HepG2 (cell line): ENCODE measurements around the gene FAM228B. TPM values are rescaled to one million over a fixed set of nuclear protein-coding genes. Genes with fewer than 3 reads are reported as not detected.

ENCODE experiments used
- ATAC-seq: fragments of 200-7000 bp; cut with Tn5 transposase; 3 replicates; pipeline ENCODE4 v1.9.1; 2020; ENCODE audit warnings: mild to moderate bottlenecking, moderate library complexity
- BruUV-seq: library from RNA; stranded (reverse); fragments of 400-500 nt; replicated peaks from 2 replicates; lab custom pipeline; 2021; lab: Mats Ljungman, UMichigan
- CTCF ChIA-PET: fragments of 300-600 bp; formaldehyde crosslinking; extraction: SDS; loops from one replicate; lab custom pipeline; 2021; ENCODE audit warnings: low total read pairs, inconsistent platforms, low intra/inter-chr PET ratio; lab: Yijun Ruan, JAX
- POLR2A ChIA-PET: fragments of 350-600 bp; sonication (Branson Sonifier 250); formaldehyde crosslinking; loops from one replicate; lab custom pipeline; 2020; ENCODE audit warnings: antibody characterized with exemption, inconsistent platforms; lab: Yijun Ruan, JAX
- DNase-seq: peaks from one replicate; pipeline ENCODE4 v3.0.0-alpha.2; 2015; ENCODE audit warnings: low spot score
- FAIRE-seq: peaks from 3 replicates; lab custom pipeline; 2011; peaks lifted over from hg19 to GRCh38; lab: Jason Lieb, UNC
- H2AFZ ChIP-seq: one replicate; pipeline ENCODE4 v1.6.1; 2011; ENCODE audit warnings: low read length, inconsistent platforms
- H3K27ac ChIP-seq: fragments of 300-600 bp; 3 replicates; pipeline ENCODE4 v1.8.0; 2011; ENCODE audit warnings: mixed run types, mild to moderate bottlenecking, mixed read lengths, low read length, inconsistent platforms; ENCODE audit not compliant: insufficient read depth; ENCODE audit errors: extremely low read length
- H3K27me3 ChIP-seq, 2 experiments: fragments of 200-600 bp in 1 of 2; 2 replicates in 1 of 2; 3 replicates in 1 of 2; pipeline versions ENCODE4 v1.6.0 to v1.8.0; 2011; ENCODE audit warnings: low read length in 2 of 2, mild to moderate bottlenecking in 2 of 2, moderate library complexity in 2 of 2, inconsistent platforms in 1 of 2; ENCODE audit not compliant: insufficient read depth in 2 of 2, control insufficient read depth in 1 of 2
- H3K36me3 ChIP-seq, 2 experiments: fragments of 200-600 bp in 1 of 2; replicated peaks in 1 of 2; 2 replicates in 1 of 2; 3 replicates in 1 of 2; pipeline versions ENCODE4 v1.5.1 to v1.8.0; 2011; ENCODE audit warnings: low read length in 2 of 2, inconsistent platforms in 1 of 2; ENCODE audit not compliant: insufficient read depth in 2 of 2, control insufficient read depth in 1 of 2
- H3K4me1 ChIP-seq: 2 replicates; pipeline ENCODE4 v1.5.1; 2012; ENCODE audit warnings: low read length, inconsistent platforms; ENCODE audit not compliant: insufficient read depth
- H3K4me2 ChIP-seq: 2 replicates; pipeline ENCODE4 v1.6.0; 2011; ENCODE audit warnings: low read depth, low read length, inconsistent platforms
- H3K4me3 ChIP-seq, 3 experiments: fragments of 200-600 bp in 1 of 3; sonication (generic), shearing (Covaris generic) in 1 of 3; replicated peaks in 1 of 3; 2 replicates each; pipeline ENCODE4 v1.5.1; 2011 to 2016; ENCODE audit warnings: low read length in 3 of 3, inconsistent platforms in 2 of 3, low read depth in 2 of 3, mild to moderate bottlenecking in 2 of 3, control low read depth in 1 of 3, mixed read lengths in 1 of 3; ENCODE audit not compliant: insufficient read depth in 1 of 3
- H3K79me2 ChIP-seq: one replicate; pipeline ENCODE4 v1.6.1; 2011; ENCODE audit warnings: low read length, inconsistent platforms; ENCODE audit not compliant: insufficient read depth
- H3K9ac ChIP-seq: 2 replicates; pipeline ENCODE4 v1.6.0; 2011; ENCODE audit warnings: mild to moderate bottlenecking, low read depth, low read length, inconsistent platforms; ENCODE audit not compliant: insufficient read depth
- H3K9me3 ChIP-seq: 2 replicates; pipeline ENCODE4 v1.5.1; 2012; ENCODE audit warnings: mild to moderate bottlenecking, low read length
- H4K20me1 ChIP-seq: 2 replicates; pipeline ENCODE4 v1.6.0; 2011; ENCODE audit warnings: inconsistent platforms, mild to moderate bottlenecking, low read length, moderate library complexity; ENCODE audit not compliant: insufficient read depth
- CEBPB ChIP-seq: IDR thresholded peaks from 2 replicates; pipeline ENCODE4 v1.6.1; 2011; ENCODE audit warnings: low read depth, low read length, improper control_type of control experiment, borderline replicate concordance
- FOXJ3 ChIP-seq: sonication (generic); formaldehyde crosslinking; IDR thresholded peaks from 2 replicates; pipeline ENCODE4 v1.4.0; 2020; ENCODE audit warnings: missing genetic modification reagents, mild to moderate bottlenecking, borderline replicate concordance
- MIXL1 ChIP-seq: IDR thresholded peaks from 2 replicates; pipeline ENCODE4 v1.6.1; 2016
- ZBTB40 ChIP-seq, 2 experiments: fragments of 450-650 bp in 1 of 2; sonication (generic) in 1 of 2; formaldehyde crosslinking in 1 of 2; IDR thresholded peaks; 2 replicates each; pipeline versions ENCODE4 v1.6.1 to v1.8.0; 2016 to 2022; ENCODE audit warnings: antibody characterized with exemption in 1 of 2, mild to moderate bottlenecking in 1 of 2, missing genetic modification reagents in 1 of 2
- ZNF142 ChIP-seq: sonication (generic); formaldehyde crosslinking; IDR thresholded peaks from 2 replicates; pipeline ENCODE4 v1.4.0; 2020; ENCODE audit warnings: missing genetic modification reagents
- WGBS: methylation state at CpG from one replicate; pipeline ENCODE4 v1.1.6; 2017; ENCODE audit warnings: low lambda C conversion rate; 5-methylcytosine and 5-hydroxymethylcytosine counted together
- in situ Hi-C: cut with HindIII; loops from 2 replicates; pipeline ENCODE4 v1.10.0; 2017; ENCODE audit warnings: low pct_unique_long_range_greater_than_20kb; ENCODE audit not compliant: extremely low pct_ligation_motif_present
- intact Hi-C: fragments of 100-400 bp; cut with micrococcal nuclease; formaldehyde crosslinking; loops from one replicate; pipeline ENCODE4 v1.10.0; 2022; ENCODE audit not compliant: unreplicated experiment
- polyA plus RNA-seq, 8 experiments: library from polyadenylated mRNA; depleted of rRNA in 3 of 8; stranded (reverse) in 7 of 8; unstranded in 1 of 8; fragments of >200 nt; fragmentation: Illumina TruSeq in 4 of 8; extraction: Trizol in 4 of 8; gene quantifications; 2 replicates each; pipeline versions ENCODE4 v1.2.1 to v1.2.3, GENCODE V29; 2011 to 2016; ENCODE audit warnings: low read depth in 4 of 8, missing spikeins in 1 of 8, mixed read lengths in 1 of 8; ENCODE audit not compliant: insufficient read depth in 1 of 8
- total RNA-seq, 5 experiments: library from RNA; depleted of rRNA; stranded (reverse); fragments of >200 nt; fragmentation: Illumina TruSeq; extraction: Trizol; gene quantifications; 2 replicates each; pipeline ENCODE4 v1.2.3, GENCODE V29; 2016; ENCODE audit warnings: low read depth in 1 of 5

Gene FAM228B
- total and polyA plus RNA-seq, 2 of the 13 experiments (the other 11 are each of a cell fraction or from before 2014, with no cell fraction given) = 0.79 to 1.1 TPM

GRCh38 chr2:24110660-24111303 lies 12.5 kb upstream of the FAM228B start:
- 45% methylated on average over 7 of the region's 7 CpGs for WGBS
- Histone ChIP-seq H3K9ac (no peak overlapping the region), H3K79me2 (no peaks in the 10 kb centered on the region), H3K4me1 (peaks cover 26% of the 10 kb centered on the region), H3K9me3 (peaks cover 15% of the 10 kb centered on the region), H3K27me3 (no peaks in the 10 kb centered on the region), H3K36me3 (no peaks in the 10 kb centered on the region), H3K27ac (no peak overlapping the region), H4K20me1 (no peaks in the 10 kb centered on the region), H3K4me2 (no peak overlapping the region), H2AFZ (no peak overlapping the region), H3K4me3 (no peak overlapping the region)
- ChIA-PET POLR2A (interaction anchor here (1.7 to 1.8 kb wide), 2 partner anchors 12 to 27 kb away, joined by 5 to 7 read pairs; partner anchors contain the start of gene PFN4), CTCF (no interaction called here)
- BruUV-seq = no TSS peak
- in situ Hi-C loops = no loop called here
- intact Hi-C loops = no loop called here
- DNase-seq (no peak), FAIRE-seq (no peak), ATAC-seq (peak; percentile 24)
- no peak for TF ChIP-seq FOXJ3 (CRISPR knock-in tag)
- no peak for TF ChIP-seq ZNF142
- TF ChIP-seq MIXL1 = no peak
- no peak for TF ChIP-seq ZBTB40 (IDR thresholded peaks at IDR 0.05)
- TF ChIP-seq ZBTB40 (CRISPR knock-in tag; IDR thresholded peaks at IDR 0.05) = no peak
- no peak for TF ChIP-seq CEBPB
